ENCODE results near the gene DLEC1.

DLEC1 gene

DNA sequence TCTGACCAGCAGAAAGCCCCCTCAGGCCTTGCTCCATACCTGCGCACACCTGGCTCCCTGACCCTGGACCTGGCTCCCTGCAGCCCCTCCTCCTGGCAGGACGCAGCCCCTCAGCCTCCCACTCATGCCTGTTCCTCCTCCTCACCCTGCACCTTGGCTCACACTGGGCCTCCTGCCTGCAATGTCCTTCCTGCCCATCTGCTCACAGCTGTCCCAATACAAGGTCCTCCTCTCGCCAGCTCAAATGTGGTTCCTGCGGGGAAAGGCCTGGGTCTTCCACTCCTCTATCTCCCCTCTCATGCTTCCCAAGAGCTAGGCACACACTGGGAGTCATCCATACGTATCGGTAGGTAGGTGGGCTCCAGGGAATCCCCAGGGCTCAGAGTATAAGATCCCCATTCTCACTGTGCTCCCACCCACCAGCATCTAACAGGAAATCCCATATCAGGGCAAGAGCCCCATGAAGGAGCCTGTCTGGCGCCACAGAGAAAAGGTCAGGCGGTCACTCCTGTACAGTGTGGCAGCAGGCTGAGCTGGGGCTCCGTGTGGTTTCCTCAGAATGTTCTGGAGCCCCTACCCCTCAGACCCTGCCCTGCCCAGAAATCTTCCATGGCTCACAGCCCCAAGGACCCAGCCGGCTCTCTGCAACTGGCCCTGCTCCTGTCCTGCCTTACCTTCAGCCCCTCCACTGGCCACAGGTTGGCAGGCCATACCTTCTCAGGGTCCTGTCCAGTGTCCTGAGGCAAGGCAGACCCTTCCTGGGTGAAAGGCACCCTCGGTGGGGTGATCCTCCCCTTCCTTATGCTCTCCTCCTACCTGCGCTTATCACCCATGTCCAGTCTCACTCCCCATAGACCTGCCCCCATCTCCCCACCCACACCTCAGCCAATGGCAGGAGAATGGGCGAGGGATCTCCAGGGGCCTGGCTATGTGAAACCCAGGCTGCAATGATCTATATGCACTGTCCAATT lies 20.4 kb upstream of the DLEC1 start:
- Histone ChIP-seq H3K9ac (ENCODE audit: low read length in 2 of 2) (no peak overlapping the region), H3K9me3 (ENCODE audit: control insufficient read depth in 2 of 2, low read length in 2 of 2) (peaks cover 0 to 14% of the 10 kb centered on the region in 2 donors), H3K4me3 (ENCODE audit: low read length in 2 of 2) (no peak overlapping the region), H3K27ac (ENCODE audit: low read length) (no peak overlapping the region), H3K27me3 (ENCODE audit: control insufficient read depth in 1 of 2, insufficient read depth in 2 of 2, low read length in 2 of 2) (no peaks in the 10 kb centered on the region), H3K36me3 (ENCODE audit: control insufficient read depth in 2 of 2, insufficient read depth in 2 of 2, low read length in 2 of 2) (peaks cover 25 to 43% of the 10 kb centered on the region in 2 donors), H3K4me1 (ENCODE audit: control insufficient read depth, insufficient read depth, low read length) (peaks cover 3% of the 10 kb centered on the region)

- Histone ChIP-seq H3K9me3 (ENCODE audit: control insufficient read depth in 2 of 2, low read length in 2 of 2) (peaks cover 0 to 14% of the 10 kb centered on the region in 2 donors), H3K9ac (ENCODE audit: low read length in 2 of 2) (no peak overlapping the region), H3K4me3 (ENCODE audit: low read length in 2 of 2) (no peak overlapping the region), H3K27me3 (ENCODE audit: control insufficient read depth in 1 of 2, insufficient read depth in 2 of 2, low read length in 2 of 2) (no peaks in the 10 kb centered on the region), H3K4me1 (ENCODE audit: control insufficient read depth, insufficient read depth, low read length) (peaks cover 9% of the 10 kb centered on the region), H3K36me3 (ENCODE audit: control insufficient read depth in 2 of 2, insufficient read depth in 2 of 2, low read length in 2 of 2) (peaks cover 25 to 40% of the 10 kb centered on the region in 2 donors), H3K27ac (ENCODE audit: low read length) (no peak overlapping the region)
Observed at GRCh38 chr3:38019658-38020341, 19.2 kb upstream of the DLEC1 start.

DNA sequence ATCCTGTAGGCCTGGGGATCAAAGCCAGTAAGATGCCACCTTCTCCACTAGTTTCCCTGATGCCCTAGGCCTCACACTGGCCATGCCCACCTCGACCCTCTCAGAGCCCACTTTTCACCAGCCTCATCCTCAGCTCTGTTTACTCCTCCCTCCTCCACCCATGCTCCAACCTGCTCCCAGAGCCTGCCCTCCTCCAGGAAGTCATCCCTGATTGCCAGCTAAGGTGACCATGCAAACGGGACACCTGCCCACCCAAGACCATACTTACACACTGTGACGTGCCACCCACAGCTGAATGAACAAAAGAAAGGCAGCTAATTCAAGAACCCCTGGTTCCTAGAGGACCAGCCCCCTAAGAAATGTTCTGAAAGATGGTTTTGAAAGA lies 18.7 kb upstream of the DLEC1 start:
- Histone ChIP-seq H3K27ac (ENCODE audit: low read length) (no peak overlapping the region), H3K27me3 (ENCODE audit: control insufficient read depth in 1 of 2, insufficient read depth in 2 of 2, low read length in 2 of 2) (no peaks in the 10 kb centered on the region), H3K4me3 (ENCODE audit: low read length in 2 of 2) (no peak overlapping the region), H3K9ac (ENCODE audit: low read length in 2 of 2) (no peak overlapping the region), H3K9me3 (ENCODE audit: control insufficient read depth in 2 of 2, low read length in 2 of 2) (peaks cover 0 to 14% of the 10 kb centered on the region in 2 donors), H3K4me1 (ENCODE audit: control insufficient read depth, insufficient read depth, low read length) (peaks cover 13% of the 10 kb centered on the region), H3K36me3 (ENCODE audit: control insufficient read depth in 2 of 2, insufficient read depth in 2 of 2, low read length in 2 of 2) (peaks cover 22 to 35% of the 10 kb centered on the region in 2 donors)

GRCh38 chr3:38021196-38021595 lies 17.8 kb upstream of the DLEC1 start:
- H3K9me3 ChIP-seq (ENCODE audit: control insufficient read depth in 2 of 2, low read length in 2 of 2) = peaks cover 0 to 8% of the 10 kb centered on the region in 2 donors
- H3K9ac ChIP-seq (ENCODE audit: low read length in 2 of 2) = no peak overlapping the region
- peaks cover 20% of the 10 kb centered on the region for H3K4me1 ChIP-seq (ENCODE audit: control insufficient read depth, insufficient read depth, low read length)
- H3K27ac ChIP-seq (ENCODE audit: low read length) = no peak overlapping the region
- H3K4me3 ChIP-seq (ENCODE audit: low read length in 2 of 2) = no peak overlapping the region
- H3K36me3 ChIP-seq (ENCODE audit: control insufficient read depth in 2 of 2, insufficient read depth in 2 of 2, low read length in 2 of 2) = peaks cover 15 to 26% of the 10 kb centered on the region in 2 donors
- H3K27me3 ChIP-seq (ENCODE audit: control insufficient read depth in 1 of 2, insufficient read depth in 2 of 2, low read length in 2 of 2) = no peaks in the 10 kb centered on the region

DNA sequence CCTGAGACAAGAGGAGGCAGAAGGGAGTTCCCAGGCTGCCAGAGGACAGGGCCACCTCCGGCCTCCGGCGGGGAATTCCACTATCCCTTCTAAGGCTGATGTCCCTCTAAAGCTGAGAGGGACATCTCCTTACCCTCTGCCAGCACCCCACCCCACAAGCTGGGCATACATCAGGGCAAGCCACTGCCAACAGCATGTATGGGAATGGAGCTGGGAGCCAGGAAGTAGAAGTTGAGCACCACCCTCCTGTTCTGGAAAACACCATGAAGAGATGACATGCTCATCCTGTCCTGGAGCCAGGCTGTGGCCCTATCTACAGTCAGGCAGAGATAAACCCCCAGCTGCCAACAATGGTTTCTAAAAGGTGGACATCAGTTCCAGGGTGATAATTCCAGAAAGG lies 16.7 kb upstream of the DLEC1 start:
- no peak overlapping the region for H3K9ac ChIP-seq (ENCODE audit: low read length in 2 of 2)
- no peak overlapping the region for H3K4me3 ChIP-seq (ENCODE audit: low read length in 2 of 2)
- H3K4me1 ChIP-seq (ENCODE audit: control insufficient read depth, insufficient read depth, low read length) = peaks cover 22% of the 10 kb centered on the region
- H3K36me3 ChIP-seq (ENCODE audit: control insufficient read depth in 2 of 2, insufficient read depth in 2 of 2, low read length in 2 of 2) = peaks cover 9 to 15% of the 10 kb centered on the region in 2 donors
- H3K27me3 ChIP-seq (ENCODE audit: control insufficient read depth in 1 of 2, insufficient read depth in 2 of 2, low read length in 2 of 2) = no peaks in the 10 kb centered on the region
- H3K27ac ChIP-seq (ENCODE audit: low read length) = no peak overlapping the region
- H3K9me3 ChIP-seq (ENCODE audit: control insufficient read depth in 2 of 2, low read length in 2 of 2) = no peaks in the 10 kb centered on the region

DNA sequence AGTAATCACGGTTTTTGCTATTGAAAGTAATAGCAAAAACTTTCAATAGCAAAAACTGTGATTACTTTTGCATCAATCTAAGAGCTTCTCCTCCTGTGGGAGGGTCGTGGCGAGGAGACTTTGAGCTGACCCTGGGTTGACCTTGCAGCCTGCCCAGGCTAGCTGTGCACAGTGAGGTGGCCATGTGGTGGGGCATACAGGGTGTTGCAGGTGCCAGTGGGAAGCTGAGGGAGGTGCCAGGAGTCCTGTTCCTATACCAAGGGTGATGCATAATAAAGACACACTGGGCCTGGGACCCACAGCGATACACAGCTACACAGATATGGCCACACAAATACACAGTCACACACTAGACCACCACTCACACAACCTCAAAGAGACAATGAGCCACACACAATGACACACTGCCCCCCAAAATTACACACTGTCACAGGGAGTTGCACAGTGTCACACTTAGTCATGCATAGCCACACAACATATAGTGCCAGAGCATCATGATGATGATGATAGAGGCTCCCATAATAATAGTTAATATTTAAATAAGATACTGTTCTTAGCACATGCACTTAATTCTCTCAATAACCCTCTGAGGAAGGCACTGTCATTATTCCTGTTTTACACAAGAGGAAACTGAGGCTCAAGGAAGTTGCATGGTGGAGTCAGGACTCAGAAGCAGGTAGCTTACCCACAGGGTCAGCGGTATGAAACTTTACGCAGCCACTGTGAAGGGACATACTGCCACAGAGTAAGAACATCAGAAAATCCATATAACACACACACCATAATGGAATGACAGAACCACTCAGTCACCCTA lies 15.9 kb upstream of the DLEC1 start:
- H3K4me3 ChIP-seq (ENCODE audit: low read length in 2 of 2) = peak overlapping the region; percentile 86 to 90
- H3K27me3 ChIP-seq (ENCODE audit: control insufficient read depth in 1 of 2, insufficient read depth in 2 of 2, low read length in 2 of 2) = no peaks in the 10 kb centered on the region
- H3K9ac ChIP-seq (ENCODE audit: low read length in 2 of 2) = peak overlapping the region; percentile 71 to 97
- peaks cover 24% of the 10 kb centered on the region for H3K4me1 ChIP-seq (ENCODE audit: control insufficient read depth, insufficient read depth, low read length)
- peaks cover 6 to 11% of the 10 kb centered on the region in 2 donors for H3K36me3 ChIP-seq (ENCODE audit: control insufficient read depth in 2 of 2, insufficient read depth in 2 of 2, low read length in 2 of 2)
- H3K9me3 ChIP-seq (ENCODE audit: control insufficient read depth in 2 of 2, low read length in 2 of 2) = no peaks in the 10 kb centered on the region
- H3K27ac ChIP-seq (ENCODE audit: low read length) = peak overlapping the region; percentile 96

DNA sequence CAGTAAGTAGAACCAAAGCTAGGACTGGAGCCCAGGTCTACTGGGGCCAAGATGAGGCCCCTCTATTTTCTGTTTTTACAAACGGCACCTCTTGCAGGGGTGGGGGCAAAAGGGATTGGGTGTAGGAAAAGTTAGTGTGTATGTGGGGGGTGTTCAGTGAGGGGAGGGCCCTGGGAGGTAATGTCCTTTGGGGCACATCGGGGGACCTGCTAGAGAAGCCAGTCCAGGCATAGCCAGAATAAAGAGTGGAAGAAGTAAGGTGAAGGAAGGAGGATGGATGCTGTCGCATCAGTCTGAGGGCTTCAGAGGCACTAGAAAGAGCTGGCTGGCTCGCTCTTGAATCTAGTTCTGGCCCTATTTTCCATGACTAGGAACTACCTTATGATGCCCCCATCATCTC lies 12.2 kb upstream of the DLEC1 start:
- Histone ChIP-seq H3K9me3 (ENCODE audit: control insufficient read depth in 2 of 2, low read length in 2 of 2) (no peaks in the 10 kb centered on the region), H3K4me3 (ENCODE audit: low read length in 2 of 2) (no peak overlapping the region), H3K27me3 (ENCODE audit: control insufficient read depth in 1 of 2, insufficient read depth in 2 of 2, low read length in 2 of 2) (no peaks in the 10 kb centered on the region), H3K27ac (ENCODE audit: low read length) (no peak overlapping the region), H3K4me1 (ENCODE audit: control insufficient read depth, insufficient read depth, low read length) (peaks cover 52% of the 10 kb centered on the region), H3K36me3 (ENCODE audit: control insufficient read depth in 2 of 2, insufficient read depth in 2 of 2, low read length in 2 of 2) (no peaks in the 10 kb centered on the region), H3K9ac (ENCODE audit: low read length in 2 of 2) (no peak overlapping the region)

GRCh38 chr3:38027466-38028465 lies 11.2 kb upstream of the DLEC1 start:
- H3K36me3 ChIP-seq (ENCODE audit: control insufficient read depth in 2 of 2, insufficient read depth in 2 of 2, low read length in 2 of 2) = no peaks in the 10 kb centered on the region
- H3K9me3 ChIP-seq (ENCODE audit: control insufficient read depth in 2 of 2, low read length in 2 of 2) = no peaks in the 10 kb centered on the region
- peak overlapping the region; percentile 62 for H3K27ac ChIP-seq (ENCODE audit: low read length)
- peak overlapping the region in 1 of 2 donors; percentile 82 for H3K4me3 ChIP-seq (ENCODE audit: low read length in 2 of 2)
- H3K9ac ChIP-seq (ENCODE audit: low read length in 2 of 2) = no peak overlapping the region
- H3K4me1 ChIP-seq (ENCODE audit: control insufficient read depth, insufficient read depth, low read length) = peaks cover 52% of the 10 kb centered on the region
- no peaks in the 10 kb centered on the region for H3K27me3 ChIP-seq (ENCODE audit: control insufficient read depth in 1 of 2, insufficient read depth in 2 of 2, low read length in 2 of 2)

DNA sequence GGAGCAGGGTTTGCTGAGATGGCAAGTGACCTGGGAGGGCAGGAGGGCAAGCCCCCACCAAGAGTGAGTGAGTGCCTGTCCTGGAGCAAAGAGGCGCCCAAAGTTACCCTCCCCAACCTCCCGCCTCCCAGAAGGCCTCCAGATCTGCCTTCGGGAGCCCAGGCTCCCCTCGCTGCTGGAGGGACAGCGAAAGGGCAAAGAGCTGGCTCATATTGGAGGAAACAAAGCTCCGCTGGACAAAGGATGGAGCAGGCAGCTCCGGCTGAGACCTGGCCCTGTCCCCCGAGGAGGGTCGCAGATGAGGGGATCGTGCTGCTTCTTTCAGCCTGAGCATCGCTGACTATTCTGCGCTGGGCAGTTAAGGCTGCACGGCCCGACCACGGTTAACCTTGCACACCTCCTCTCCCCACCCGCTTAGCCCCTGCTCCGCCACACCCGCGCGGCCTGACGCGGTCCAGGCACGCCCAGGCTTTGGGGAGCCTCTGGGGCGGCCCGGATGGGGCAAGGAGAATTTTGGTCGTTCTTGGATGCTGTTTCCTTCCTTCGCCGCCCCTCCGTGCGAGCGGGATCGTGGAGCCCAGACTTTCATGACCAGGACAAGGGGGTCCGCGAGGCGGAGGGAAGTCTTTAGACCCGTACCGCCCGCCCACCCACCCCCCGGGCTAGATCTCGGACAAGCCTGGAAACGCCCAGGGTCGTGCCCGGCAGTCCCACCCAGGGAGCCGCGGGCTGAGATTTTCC lies 10.2 kb upstream of the DLEC1 start:
- H3K4me1 ChIP-seq (ENCODE audit: control insufficient read depth, insufficient read depth, low read length) = peaks cover 48% of the 10 kb centered on the region
- H3K27me3 ChIP-seq (ENCODE audit: control insufficient read depth in 1 of 2, insufficient read depth in 2 of 2, low read length in 2 of 2) = no peaks in the 10 kb centered on the region
- H3K9ac ChIP-seq (ENCODE audit: low read length in 2 of 2) = peak overlapping the region in 1 of 2 donors; percentile 71
- H3K4me3 ChIP-seq (ENCODE audit: low read length in 2 of 2) = peak overlapping the region in 1 of 2 donors; percentile 82
- H3K9me3 ChIP-seq (ENCODE audit: control insufficient read depth in 2 of 2, low read length in 2 of 2) = no peaks in the 10 kb centered on the region
- H3K36me3 ChIP-seq (ENCODE audit: control insufficient read depth in 2 of 2, insufficient read depth in 2 of 2, low read length in 2 of 2) = no peaks in the 10 kb centered on the region
- peak overlapping the region; percentile 90 for H3K27ac ChIP-seq (ENCODE audit: low read length)
